ENCODE data around the gene TAF11.
"Not testable (repeated sequence)": the region's sequence is repeated elsewhere in the genome, so short reads cannot be mapped to it uniquely, and the experiment has no call there.

The TAF11 gene

DNA sequence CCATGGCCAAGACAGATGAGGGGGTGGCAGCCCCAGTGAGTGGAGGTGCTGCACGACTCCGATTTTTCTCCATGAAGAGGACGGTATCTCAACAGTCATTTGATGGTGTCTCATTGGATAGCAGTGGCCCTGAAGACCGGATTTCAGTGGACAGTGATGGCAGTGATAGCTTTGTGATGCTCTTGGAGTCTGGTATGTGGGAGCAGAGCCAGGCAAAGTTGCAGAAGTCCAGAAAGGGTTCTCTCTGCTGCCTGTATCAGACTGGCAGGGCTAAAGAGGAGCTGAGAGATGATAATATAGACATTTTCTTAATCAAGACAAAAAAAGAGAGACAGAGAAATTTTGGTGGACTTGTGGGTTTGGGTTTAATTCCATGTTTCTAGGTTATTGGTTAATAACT, 23.8 kb downstream of the TAF11 start:
- DNase-seq: no peak

- no peak for DNase-seq
Observed at GRCh38 chr6:34860776-34861175, 27.1 kb downstream of the TAF11 start.

GRCh38 chr6:34859951-34860350, 27.9 kb downstream of the TAF11 start:
- DNase-seq: no peak

DNA sequence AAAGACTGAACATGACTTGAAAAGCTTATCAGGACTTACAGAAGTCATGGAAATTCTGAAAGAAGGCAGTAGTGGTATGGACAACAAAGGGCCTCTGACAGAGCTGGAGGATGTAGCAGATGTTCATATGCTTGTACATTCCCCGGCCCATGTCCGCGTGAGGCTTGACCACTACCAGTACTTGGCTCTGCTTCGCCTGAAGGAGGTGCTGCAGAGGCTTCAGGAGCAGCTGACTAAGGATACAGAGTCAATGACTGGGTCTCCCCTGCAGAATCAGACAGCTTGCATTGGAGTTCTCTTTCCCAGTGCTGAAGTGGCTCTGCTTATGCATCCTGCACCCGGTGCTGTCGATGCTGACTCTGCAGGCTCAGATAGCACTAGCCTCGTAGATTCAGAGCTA, 29.2 kb downstream of the TAF11 start:
- no peak for DNase-seq

DNA sequence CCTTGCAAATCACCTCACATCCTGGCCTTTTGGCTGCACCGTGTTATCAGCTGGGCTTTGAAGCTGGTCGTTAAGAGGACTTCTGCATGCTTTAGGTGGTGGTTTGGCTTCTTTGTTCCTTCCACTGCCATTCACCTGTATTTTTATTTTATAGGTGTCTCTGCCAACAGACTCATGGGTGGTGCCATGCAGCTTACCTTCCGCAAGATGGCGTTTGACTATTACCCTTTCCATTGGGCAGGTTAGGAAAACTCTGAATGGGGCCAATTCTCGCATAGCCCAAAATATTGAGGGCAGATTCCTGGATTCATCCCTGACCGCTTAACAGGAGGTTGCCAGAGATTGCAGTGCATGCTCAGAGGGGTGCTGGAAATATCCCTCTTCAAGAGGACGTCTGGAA, 32.4 kb downstream of the TAF11 start:
- DNase-seq: no peak

GRCh38 chr6:34852406-34853085, 35.3 kb downstream of the TAF11 start:
- no peak for DNase-seq

- DNase-seq: no peak
Observed at GRCh38 chr6:34851361-34851760, 36.5 kb downstream of the TAF11 start.

DNA sequence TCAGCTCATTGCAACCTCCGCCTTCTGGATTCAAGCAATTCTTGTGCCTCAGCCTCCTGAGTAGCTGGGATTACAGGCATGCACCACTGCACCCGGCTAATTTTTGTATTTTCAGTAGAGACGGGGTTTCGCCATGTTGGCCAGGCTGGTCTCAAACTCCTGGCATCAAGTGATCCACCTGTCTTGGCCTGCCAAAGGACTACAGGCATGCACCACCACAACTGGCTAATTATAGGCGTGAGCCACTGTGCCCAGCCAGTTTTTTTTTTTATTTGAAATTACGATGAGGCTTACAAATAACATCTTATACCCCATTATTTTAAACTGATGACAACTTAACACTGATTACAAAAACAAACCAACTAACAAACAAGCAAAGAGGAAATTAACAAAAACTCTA, 38.8 kb downstream of the TAF11 start:
- not testable (repeated sequence) for DNase-seq

GRCh38 chr6:34839666-34840352, 48.0 kb downstream of the TAF11 start:
- no peak for DNase-seq

- no peak for DNase-seq
Observed at GRCh38 chr6:34837528-34837927, 50.3 kb downstream of the TAF11 start.

DNA sequence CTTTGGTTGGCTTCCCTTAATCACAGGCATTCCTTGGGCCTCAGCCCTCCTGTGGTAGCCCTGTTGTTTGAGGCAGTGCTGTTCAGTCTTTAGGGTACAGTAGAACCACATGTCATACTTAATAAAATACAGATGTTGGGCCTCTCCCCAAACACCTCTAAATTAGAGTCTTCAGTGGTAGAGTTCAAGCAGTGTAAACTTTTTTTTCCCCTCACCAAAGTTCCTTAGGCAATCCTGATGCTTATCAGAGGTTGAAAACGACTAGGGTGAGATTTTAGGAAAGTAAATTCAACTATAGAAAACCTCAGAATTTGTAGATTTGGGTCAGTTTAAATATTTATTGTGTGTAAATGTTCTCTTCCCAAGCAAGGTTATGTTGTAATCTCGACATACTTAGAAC, 51.4 kb downstream of the TAF11 start:
- no peak for DNase-seq

DNA sequence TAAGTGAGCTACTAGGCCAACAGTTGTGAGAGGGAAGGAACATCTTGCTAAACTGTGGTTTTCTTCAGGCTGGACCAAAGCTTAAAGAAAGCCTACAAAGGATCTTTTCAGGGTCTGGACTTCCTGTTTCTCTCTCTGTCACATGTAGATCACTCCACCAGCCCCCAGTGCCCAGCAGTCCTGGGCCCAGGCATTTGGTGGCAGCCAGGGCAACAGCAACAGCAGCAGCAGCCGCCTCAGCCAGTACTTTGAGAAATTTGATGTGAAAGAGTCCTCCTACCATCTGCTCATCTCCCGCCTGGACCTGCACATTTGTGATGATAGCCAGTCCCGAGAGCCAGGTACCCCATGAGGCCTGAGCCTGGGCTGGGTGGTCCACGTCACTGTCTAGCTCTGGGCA, 51.8 kb downstream of the TAF11 start:
- no peak for DNase-seq

DNA sequence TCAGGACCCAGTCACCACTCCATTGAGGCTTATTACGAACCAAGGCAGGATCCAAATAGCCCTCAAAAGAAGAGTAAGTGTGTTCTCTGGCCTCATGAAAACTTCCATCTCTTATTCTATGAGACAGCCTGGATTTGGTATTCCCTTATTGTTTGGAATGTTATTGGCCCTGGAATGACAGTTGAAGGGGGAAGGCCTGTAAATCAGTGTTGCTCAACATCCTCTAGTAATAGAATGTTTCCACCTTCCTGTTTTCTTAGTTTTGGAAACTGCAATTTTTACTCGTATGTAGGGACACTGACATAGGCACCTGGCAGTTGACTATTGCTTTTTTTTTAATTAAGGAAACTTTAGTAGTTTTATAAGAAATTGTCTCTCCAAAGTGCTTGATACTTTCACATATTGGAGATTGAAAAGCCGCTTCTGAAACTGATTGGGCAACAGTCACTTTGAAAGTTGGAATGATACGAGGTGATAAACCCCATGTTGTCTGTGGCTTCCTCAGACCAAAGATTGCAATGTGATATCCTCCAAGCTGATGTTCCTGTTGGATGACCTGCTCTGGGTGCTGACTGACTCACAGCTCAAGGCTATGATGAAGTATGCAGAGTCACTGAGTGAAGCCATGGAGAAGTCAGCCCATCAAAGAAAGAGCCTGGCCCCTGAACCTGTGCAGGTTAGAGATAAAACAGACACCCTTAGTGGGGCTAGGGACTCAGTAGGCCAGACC, 52.9 kb downstream of the TAF11 start:
- DNase-seq: no peak

DNA sequence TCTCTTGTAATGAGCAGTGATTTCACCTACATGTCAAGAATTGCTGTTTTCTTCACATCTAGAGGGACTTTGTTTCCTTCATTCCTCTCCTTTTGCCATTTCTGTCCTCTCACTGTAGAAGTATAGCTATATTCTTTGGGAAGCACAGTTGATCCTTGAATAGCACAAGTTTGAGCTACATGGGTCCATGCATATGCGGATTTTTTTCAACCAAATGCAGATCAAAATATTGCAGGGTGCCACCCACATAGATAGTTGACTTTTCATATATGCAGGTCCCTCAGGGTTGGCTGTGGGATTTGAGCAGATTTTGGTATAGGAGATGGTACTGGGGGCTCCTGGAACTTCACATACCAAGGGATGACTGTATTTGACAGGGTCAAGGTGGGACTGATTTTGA, 54.9 kb downstream of the TAF11 start:
- DNase-seq: no peak

- DNase-seq: no peak
Observed at GRCh38 chr6:34829137-34829536, 58.7 kb downstream of the TAF11 start.

Measured in activated CD4-positive, alpha-beta T cell treated with anti-CD3 and anti-CD28 coated beads for 48 hours (primary cell).